Large intestine (tissue), 12 donors: ENCODE data around the gene DNAJC7. TPM values are rescaled to one million over a fixed set of nuclear protein-coding genes. Genes with fewer than 3 reads are reported as not detected.

Experiments used
- DNase-seq, 2 donors: peaks; one replicate each; pipeline versions ENCODE4 v3.0.0 to v3.0.0-alpha.2; 2013
- H3K27ac ChIP-seq: one replicate; pipeline ENCODE4 v1.5.1; 2013; ENCODE audit warnings: low read length
- H3K27me3 ChIP-seq: 2 replicates; pipeline ENCODE4 v1.6.1; 2013; ENCODE audit warnings: low read length; ENCODE audit not compliant: control insufficient read depth, insufficient read depth
- H3K36me3 ChIP-seq: 2 replicates; pipeline ENCODE4 v1.6.1; 2013; ENCODE audit warnings: low read length; ENCODE audit not compliant: control insufficient read depth, insufficient read depth
- H3K4me1 ChIP-seq: one replicate; pipeline ENCODE4 v1.6.1; 2013; ENCODE audit warnings: low read length; ENCODE audit not compliant: control insufficient read depth, insufficient read depth
- H3K4me3 ChIP-seq: one replicate; pipeline ENCODE4 v1.5.1; 2013; ENCODE audit warnings: low read length
- H3K9me3 ChIP-seq: one replicate; pipeline ENCODE4 v1.6.1; 2013; ENCODE audit warnings: mild to moderate bottlenecking, low read depth, low read length, moderate library complexity; ENCODE audit not compliant: control insufficient read depth
- WGBS: methylation state at CpG from one replicate; pipeline ENCODE4 v1.1.5; 2013; ENCODE audit warnings: low lambda C conversion rate; ENCODE audit not compliant: insufficient coverage; 5-methylcytosine and 5-hydroxymethylcytosine counted together
- long read RNA-seq, 11 donors: transcript quantifications; one replicate each; lab custom pipeline, GENCODE V29; 2026
- polyA plus RNA-seq: library from polyadenylated mRNA; unstranded; fragments of 120-200 nt; gene quantifications from one replicate; pipeline ENCODE4 v1.2.1, GENCODE V29; 2013

The DNAJC7 gene
- 93.0 TPM for polyA plus RNA-seq
- long read RNA-seq, donor 1, transcript DNAJC7-203 (14 exons, 2,022 nt), result minor isoform, 5 of 26 reads
- long read RNA-seq, donor 1, transcript DNAJC7-217 (1 exons, 1,762 nt), result major isoform, 15 of 26 reads
- long read RNA-seq, donor 1, partial matches to known transcripts, result 5 of 26 reads
- long read RNA-seq, donor 1, other reads (novel, unspliced or antisense), result 0 of 26 reads
- long read RNA-seq, donor 2, transcript DNAJC7-217 (1 exons, 1,762 nt), result major isoform, 36 of 72 reads
- long read RNA-seq, donor 2, transcript DNAJC7-203 (14 exons, 2,022 nt), result minor isoform, 18 of 72 reads
- long read RNA-seq, donor 2, partial matches to known transcripts, result 13 of 72 reads
- long read RNA-seq, donor 2, other reads (novel, unspliced or antisense), result 0 of 72 reads
- long read RNA-seq, donor 3, result 0 reads
- long read RNA-seq, donor 4, partial matches to known transcripts, result 0 of 3 reads
- long read RNA-seq, donor 4, other reads (novel, unspliced or antisense), result 0 of 3 reads
- long read RNA-seq, donor 5, transcript DNAJC7-203 (14 exons, 2,022 nt), result minor isoform, 6 of 30 reads
- long read RNA-seq, donor 5, transcript DNAJC7-217 (1 exons, 1,762 nt), result major isoform, 17 of 30 reads
- long read RNA-seq, donor 5, partial matches to known transcripts, result 5 of 30 reads
- long read RNA-seq, donor 5, other reads (novel, unspliced or antisense), result 0 of 30 reads
- long read RNA-seq, donor 6, transcript DNAJC7-217 (1 exons, 1,762 nt), result major isoform, 24 of 71 reads
- long read RNA-seq, donor 6, transcript DNAJC7-203 (14 exons, 2,022 nt), result minor isoform, 11 of 71 reads
- long read RNA-seq, donor 6, partial matches to known transcripts, result 12 of 71 reads
- long read RNA-seq, donor 6, other reads (novel, unspliced or antisense), result 24 of 71 reads
- long read RNA-seq, donor 7, transcript DNAJC7-217 (1 exons, 1,762 nt), result major isoform, 14 of 32 reads
- long read RNA-seq, donor 7, partial matches to known transcripts, result 16 of 32 reads
- long read RNA-seq, donor 7, other reads (novel, unspliced or antisense), result 0 of 32 reads
- long read RNA-seq, donor 8, transcript DNAJC7-203 (14 exons, 2,022 nt), result minor isoform, 12 of 50 reads
- long read RNA-seq, donor 8, transcript DNAJC7-217 (1 exons, 1,762 nt), result major isoform, 25 of 50 reads
- long read RNA-seq, donor 8, partial matches to known transcripts, result 10 of 50 reads
- long read RNA-seq, donor 8, other reads (novel, unspliced or antisense), result 0 of 50 reads
- long read RNA-seq, donor 9, transcript DNAJC7-203 (14 exons, 2,022 nt), result minor isoform, 11 of 60 reads
- long read RNA-seq, donor 9, transcript DNAJC7-217 (1 exons, 1,762 nt), result major isoform, 24 of 60 reads
- long read RNA-seq, donor 9, partial matches to known transcripts, result 23 of 60 reads
- long read RNA-seq, donor 9, other reads (novel, unspliced or antisense), result 0 of 60 reads
- long read RNA-seq, donor 10, transcript DNAJC7-217 (1 exons, 1,762 nt), result major isoform, 27 of 87 reads
- long read RNA-seq, donor 10, transcript DNAJC7-203 (14 exons, 2,022 nt), result minor isoform, 15 of 87 reads
- long read RNA-seq, donor 10, partial matches to known transcripts, result 21 of 87 reads
- long read RNA-seq, donor 10, other reads (novel, unspliced or antisense), result 23 of 87 reads
- long read RNA-seq, donor 11, transcript DNAJC7-217 (1 exons, 1,762 nt), result major isoform, 10 of 27 reads
- long read RNA-seq, donor 11, transcript DNAJC7-203 (14 exons, 2,022 nt), result major isoform, 10 of 27 reads
- long read RNA-seq, donor 11, partial matches to known transcripts, result 6 of 27 reads
- long read RNA-seq, donor 11, other reads (novel, unspliced or antisense), result 0 of 27 reads

- Histone ChIP-seq H3K27me3 (no peaks in the 10 kb centered on the region), H3K4me3 (peak within 1 kb of the TSS; percentile 98), H3K36me3 (peaks cover 2% of the 10 kb centered on the region), H3K9me3 (no peaks in the 10 kb centered on the region), H3K27ac (peak within 1 kb of the TSS; percentile 82), H3K4me1 (peaks cover 15% of the 10 kb centered on the region)
- no CpG with 5 or more reads among the region's 70 CpGs for WGBS
- DNase-seq, result peak; percentile 91 to 96
Observed at GRCh38 chr17:42016941-42017865, at the start of gene DNAJC7. Gene DNAJC7, minus strand, starts transcription at chr17:42017439. Its CDS starts 23 bp downstream, at chr17:42017416.

GRCh38 chr17:42065201-42065600, 48.0 kb upstream of the DNAJC7 start:
- Histone ChIP-seq H3K9me3 (no peaks in the 10 kb centered on the region), H3K27ac (no peak overlapping the region), H3K27me3 (no peaks in the 10 kb centered on the region), H3K4me1 (peaks cover 4% of the 10 kb centered on the region), H3K36me3 (no peaks in the 10 kb centered on the region), H3K4me3 (no peak overlapping the region)
- no CpG with 5 or more reads among the region's 2 CpGs for WGBS
- DNase-seq, result no peak

- no peaks in the 10 kb centered on the region for H3K36me3 ChIP-seq
- H3K4me1 ChIP-seq, result peaks cover 4% of the 10 kb centered on the region
- H3K27me3 ChIP-seq, result peaks cover 2% of the 10 kb centered on the region
- H3K4me3 ChIP-seq, result no peak overlapping the region
- H3K27ac ChIP-seq, result no peak overlapping the region
- no peak for DNase-seq
- no CpG with 5 or more reads among the region's 14 CpGs for WGBS
- H3K9me3 ChIP-seq, result no peaks in the 10 kb centered on the region
Observed at GRCh38 chr17:42062681-42063080, 45.4 kb upstream of the DNAJC7 start.

GRCh38 chr17:42061646-42062487, 44.6 kb upstream of the DNAJC7 start:
- H3K36me3 ChIP-seq, result no peaks in the 10 kb centered on the region
- H3K4me1 ChIP-seq, result no peaks in the 10 kb centered on the region
- no peak overlapping the region for H3K4me3 ChIP-seq
- H3K27me3 ChIP-seq, result peaks cover 2% of the 10 kb centered on the region
- WGBS, result no CpG with 5 or more reads among the region's 5 CpGs
- no peak overlapping the region for H3K27ac ChIP-seq
- no peak for DNase-seq
- no peaks in the 10 kb centered on the region for H3K9me3 ChIP-seq

- Histone ChIP-seq H3K27ac (no peak overlapping the region), H3K4me3 (no peak overlapping the region), H3K9me3 (no peaks in the 10 kb centered on the region), H3K27me3 (peaks cover 12% of the 10 kb centered on the region), H3K36me3 (no peaks in the 10 kb centered on the region), H3K4me1 (no peaks in the 10 kb centered on the region)
- WGBS, result no CpG with 5 or more reads among the region's 4 CpGs
- no peak for DNase-seq
Observed at GRCh38 chr17:42060231-42060630, 43.0 kb upstream of the DNAJC7 start.

GRCh38 chr17:42059815-42060214, 42.6 kb upstream of the DNAJC7 start:
- Histone ChIP-seq H3K4me3 (no peak overlapping the region), H3K27ac (no peak overlapping the region), H3K27me3 (peaks cover 16% of the 10 kb centered on the region), H3K9me3 (no peaks in the 10 kb centered on the region), H3K4me1 (no peaks in the 10 kb centered on the region), H3K36me3 (no peaks in the 10 kb centered on the region)
- no peak for DNase-seq
- WGBS, result no CpG with 5 or more reads among the region's 4 CpGs

GRCh38 chr17:42058063-42058462, 40.8 kb upstream of the DNAJC7 start:
- Histone ChIP-seq H3K9me3 (no peaks in the 10 kb centered on the region), H3K27ac (no peak overlapping the region), H3K4me3 (no peak overlapping the region), H3K27me3 (peaks cover 31% of the 10 kb centered on the region), H3K4me1 (no peaks in the 10 kb centered on the region), H3K36me3 (no peaks in the 10 kb centered on the region)
- no peak for DNase-seq
- WGBS, result no CpG with 5 or more reads among the region's 7 CpGs

- no CpG with 5 or more reads among the region's 3 CpGs for WGBS
- DNase-seq, result no peak
- H3K27me3 ChIP-seq, result peaks cover 39% of the 10 kb centered on the region
- H3K4me3 ChIP-seq, result no peak overlapping the region
- H3K27ac ChIP-seq, result no peak overlapping the region
- no peaks in the 10 kb centered on the region for H3K4me1 ChIP-seq
- H3K9me3 ChIP-seq, result no peaks in the 10 kb centered on the region
- no peaks in the 10 kb centered on the region for H3K36me3 ChIP-seq
Observed at GRCh38 chr17:42056635-42057034, 39.4 kb upstream of the DNAJC7 start.
